ENCODE results near the gene SLC38A1.

SLC38A1 gene

DNA sequence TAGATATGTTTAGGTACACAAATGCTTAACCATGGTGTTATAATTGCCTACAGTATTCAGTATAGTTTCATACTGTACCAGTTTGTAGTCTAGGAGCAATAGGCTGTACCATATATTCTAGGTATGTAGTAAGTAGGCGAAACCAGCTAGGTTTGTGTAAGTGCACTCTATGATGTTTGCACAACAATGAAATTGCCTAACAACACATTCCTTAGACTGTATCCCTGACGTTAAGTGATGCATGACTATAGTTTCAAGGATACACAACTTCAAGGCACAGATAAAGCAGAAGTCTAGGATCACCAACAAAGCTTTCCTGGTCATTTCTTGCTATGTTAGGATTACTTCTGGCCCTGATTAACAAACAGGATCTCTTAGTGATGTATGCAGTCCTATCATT, 135.1 kb downstream of the SLC38A1 start:
- DNase-seq (ENCODE audit: low spot score) = no peak
